Peyer's patch (tissue), 4 donors: ENCODE data around the gene SORBS1. TPM values are rescaled to one million over a fixed set of nuclear protein-coding genes. Genes with fewer than 3 reads are reported as not detected.

Experiments
- DNase-seq, 3 donors: peaks; one replicate each; pipeline ENCODE4 v3.0.0-alpha.2; 2017 to 2019
- H3K27ac ChIP-seq, 4 donors: fragments of 200-600 bp; sonication (generic); one replicate each; pipeline ENCODE4 v1.5.1; 2016 to 2019
- H3K27me3 ChIP-seq, 2 donors: fragments of 200-600 bp; sonication (generic); one replicate each; pipeline ENCODE4 v1.5.1; 2019
- H3K36me3 ChIP-seq, 3 donors: fragments of 200-600 bp; sonication (generic); one replicate each; pipeline ENCODE4 v1.5.1; 2016 to 2019
- H3K4me1 ChIP-seq, 4 donors: fragments of 200-600 bp; sonication (generic); one replicate each; pipeline ENCODE4 v1.5.1; 2016 to 2019
- H3K4me3 ChIP-seq, 4 donors: fragments of 200-600 bp; sonication (generic); 1 replicate in 3 of 4; 2 replicates in 1 of 4; pipeline ENCODE4 v1.5.1; 2016 to 2019; ENCODE audit warnings: mild to moderate bottlenecking in 1 of 4
- H3K9me3 ChIP-seq, 4 donors: fragments of 200-600 bp; sonication (generic); one replicate each; pipeline ENCODE4 v1.5.1; 2016 to 2019; ENCODE audit warnings: mild to moderate bottlenecking in 1 of 4
- CTCF ChIP-seq, 6 experiments: fragments of 450-650 bp in 4 of 6; fragments of 200-600 bp in 2 of 6; sonication (generic) in 1 of 6; IDR thresholded peaks; one replicate each; pipeline ENCODE4 v1.5.1; 2017 to 2019; ENCODE audit warnings: antibody characterized with exemption in 6 of 6, mild to moderate bottlenecking in 3 of 6, moderate library complexity in 1 of 6
- POLR2A ChIP-seq, 2 donors: fragments of 450-650 bp; IDR thresholded peaks; one replicate each; pipeline ENCODE4 v1.5.1; 2017; ENCODE audit warnings: antibody characterized with exemption in 2 of 2, mild to moderate bottlenecking in 2 of 2, moderate library complexity in 2 of 2
- total RNA-seq, 4 donors: library from RNA; depleted of rRNA; stranded (reverse); fragments of >200 nt; gene quantifications; one replicate each; pipeline ENCODE4 v1.1.0, GENCODE V29; 2016

SORBS1 gene
- total RNA-seq, 4 donors from 2014 or later, result 34.3 to 57.1 (median 48.7) TPM

GRCh38 chr10:95445223-95445836 is 115.8 kb downstream of the SORBS1 start:
- no peaks in the 10 kb centered on the region for H3K27me3 ChIP-seq
- TF ChIP-seq CTCF (IDR thresholded peaks at IDR 0.05), result no peak
- TF ChIP-seq POLR2A (IDR thresholded peaks at IDR 0.05), result no peak
- no peak overlapping the region for H3K4me3 ChIP-seq
- peak in 1 of 3 donors; percentile 72 for DNase-seq
- no peaks in the 10 kb centered on the region for H3K9me3 ChIP-seq
- H3K4me1 ChIP-seq, result peaks cover 0 to 14% (median 0%) of the 10 kb centered on the region in 4 donors
- H3K27ac ChIP-seq, result peak overlapping the region in 2 of 4 donors; percentile 47 to 76
- no peaks in the 10 kb centered on the region for H3K36me3 ChIP-seq

- Histone ChIP-seq H3K27me3 (no peaks in the 10 kb centered on the region), H3K36me3 (no peaks in the 10 kb centered on the region), H3K27ac (peak overlapping the region in 1 of 4 donors; percentile 76), H3K9me3 (no peaks in the 10 kb centered on the region), H3K4me1 (peaks cover 0 to 14% (median 0%) of the 10 kb centered on the region in 4 donors), H3K4me3 (no peak overlapping the region)
- TF ChIP-seq CTCF (IDR thresholded peaks at IDR 0.05) (no peak), POLR2A (IDR thresholded peaks at IDR 0.05) (no peak)
- DNase-seq, result no peak
Observed at GRCh38 chr10:95444792-95445191, 116.4 kb downstream of the SORBS1 start.

- DNase-seq, result no peak
- Histone ChIP-seq H3K9me3 (no peaks in the 10 kb centered on the region), H3K27ac (peak overlapping the region in 1 of 4 donors; percentile 76), H3K36me3 (no peaks in the 10 kb centered on the region), H3K27me3 (no peaks in the 10 kb centered on the region), H3K4me1 (peaks cover 0 to 14% (median 0%) of the 10 kb centered on the region in 4 donors), H3K4me3 (no peak overlapping the region)
- no peak for TF ChIP-seq POLR2A (IDR thresholded peaks at IDR 0.05)
- TF ChIP-seq CTCF (IDR thresholded peaks at IDR 0.05), result no peak
Observed at GRCh38 chr10:95443636-95444035, 117.5 kb downstream of the SORBS1 start.

GRCh38 chr10:95442341-95442740 is 118.8 kb downstream of the SORBS1 start:
- H3K4me3 ChIP-seq, result no peak overlapping the region
- TF ChIP-seq CTCF (IDR thresholded peaks at IDR 0.05) (no peak), POLR2A (IDR thresholded peaks at IDR 0.05) (no peak)
- H3K36me3 ChIP-seq, result no peaks in the 10 kb centered on the region
- H3K27me3 ChIP-seq, result no peaks in the 10 kb centered on the region
- H3K4me1 ChIP-seq, result peaks cover 0 to 14% (median 0%) of the 10 kb centered on the region in 4 donors
- DNase-seq, result no peak
- H3K9me3 ChIP-seq, result no peaks in the 10 kb centered on the region
- H3K27ac ChIP-seq, result peak overlapping the region in 1 of 4 donors; percentile 76

GRCh38 chr10:95441547-95441923 is 119.6 kb downstream of the SORBS1 start:
- H3K4me1 ChIP-seq, result peaks cover 0 to 14% (median 0%) of the 10 kb centered on the region in 4 donors
- DNase-seq, result no peak
- no peaks in the 10 kb centered on the region for H3K36me3 ChIP-seq
- no peak overlapping the region for H3K4me3 ChIP-seq
- no peak for TF ChIP-seq CTCF (IDR thresholded peaks at IDR 0.05)
- TF ChIP-seq POLR2A (IDR thresholded peaks at IDR 0.05), result no peak
- H3K9me3 ChIP-seq, result no peaks in the 10 kb centered on the region
- no peaks in the 10 kb centered on the region for H3K27me3 ChIP-seq
- peak overlapping the region in 1 of 4 donors; percentile 19 for H3K27ac ChIP-seq
